Gastrocnemius medialis (tissue), 4 donors: ENCODE measurements around the gene PRPSAP2. TPM values are rescaled to one million over a fixed set of nuclear protein-coding genes. Genes with fewer than 3 reads are reported as not detected.
"Not testable (repeated sequence)": the region's sequence is repeated elsewhere in the genome, so short reads cannot be mapped to it uniquely, and the experiment has no call there.

ENCODE experiments used
- ATAC-seq, 2 donors: fragments of 150-250 bp; one replicate each; pipeline ENCODE4 v1.9.1; 2016
- DNase-seq, 2 donors: peaks; one replicate each; pipeline ENCODE4 v3.0.0-alpha.2; 2019
- H3K27ac ChIP-seq, 4 donors: fragments of 200-600 bp; sonication (generic); 1 replicate in 1 of 4; 2 replicates in 3 of 4; pipeline ENCODE4 v1.5.1; 2016 to 2018; ENCODE audit warnings: mild to moderate bottlenecking in 2 of 4, moderate library complexity in 1 of 4
- H3K27me3 ChIP-seq, 3 donors: fragments of 200-600 bp; sonication (generic) in 2 of 3; 1 replicate in 1 of 3; 2 replicates in 2 of 3; pipeline versions ENCODE4 v1.5.1 to v1.6.0; 2016 to 2019; ENCODE audit warnings: mild to moderate bottlenecking in 1 of 3, moderate library complexity in 1 of 3
- H3K36me3 ChIP-seq, 2 donors: fragments of 200-600 bp; sonication (generic) in 1 of 2; one replicate each; pipeline ENCODE4 v1.5.1; 2017 to 2018
- H3K4me1 ChIP-seq, 2 donors: fragments of 200-600 bp; sonication (generic) in 1 of 2; one replicate each; pipeline ENCODE4 v1.5.1; 2016 to 2017; ENCODE audit warnings: mild to moderate bottlenecking in 2 of 2
- H3K4me3 ChIP-seq, 4 donors: fragments of 200-600 bp; sonication (generic) in 3 of 4; 1 replicate in 1 of 4; 2 replicates in 3 of 4; pipeline ENCODE4 v1.5.1; 2016 to 2019; ENCODE audit warnings: mild to moderate bottlenecking in 2 of 4
- H3K9me3 ChIP-seq, 3 donors: fragments of 200-600 bp; sonication (generic) in 2 of 3; 1 replicate in 1 of 3; 2 replicates in 2 of 3; pipeline ENCODE4 v1.5.1; 2016 to 2019
- CTCF ChIP-seq, 5 experiments: fragments of 450-650 bp in 3 of 5; fragments of 200-600 bp in 2 of 5; sonication (generic) in 2 of 5; IDR thresholded peaks in 4 of 5; conservative IDR thresholded peaks in 1 of 5; 1 replicate in 4 of 5; 2 replicates in 1 of 5; pipeline ENCODE4 v1.5.1; 2016 to 2019; ENCODE audit warnings: antibody characterized with exemption in 5 of 5, mild to moderate bottlenecking in 3 of 5, moderate library complexity in 3 of 5
- POLR2A ChIP-seq, 2 donors: fragments of 450-650 bp; IDR thresholded peaks; one replicate each; pipeline ENCODE4 v1.6.1; 2017; ENCODE audit warnings: antibody characterized with exemption in 2 of 2, mild to moderate bottlenecking in 2 of 2, moderate library complexity in 2 of 2
- in situ Hi-C, 4 donors: fragments of 200-750 bp; cut with MboI; loops; one replicate each; pipeline versions ENCODE4 v1.15.0 to v1.8.0; 2017; ENCODE audit warnings: low sequenced_read_pairs in 4 of 4
- intact Hi-C: fragments of 100-400 bp; cut with DNase I; formaldehyde crosslinking; loops from one replicate; pipeline ENCODE4 v1.15.1; 2023; ENCODE audit warnings: low total_unique reads
- total RNA-seq, 4 donors: library from RNA; depleted of rRNA; stranded (reverse); fragments of >200 nt; gene quantifications; one replicate each; pipeline versions ENCODE4 v1.1.0 to v1.2.3, GENCODE V29; 2016

The PRPSAP2 gene
- total RNA-seq, 4 donors from 2014 or later, result 7.9 to 15.8 (median 10.3) TPM

GRCh38 chr17:18921912-18922451 is 64.1 kb downstream of the PRPSAP2 start:
- H3K27ac ChIP-seq, result no peak overlapping the region
- intact Hi-C loops, result no loop called here

GRCh38 chr17:18922596-18922995 is 64.7 kb downstream of the PRPSAP2 start:
- H3K4me3 ChIP-seq, H3K27ac ChIP-seq, in situ Hi-C loops, H3K9me3 ChIP-seq, H3K4me1 ChIP-seq, DNase-seq, ATAC-seq, H3K27me3 ChIP-seq, intact Hi-C loops: not testable (repeated sequence)
- peaks cover 0 to 11% of the 10 kb centered on the region in 2 donors for H3K36me3 ChIP-seq

More at GRCh38 chr17:18921912-18922451, 64.1 kb downstream of the PRPSAP2 start:
- Histone ChIP-seq H3K9me3 (no peaks in the 10 kb centered on the region), H3K4me3 (no peak overlapping the region), H3K4me1 (peaks cover 7 to 9% of the 10 kb centered on the region in 2 donors), H3K36me3 (peaks cover 0 to 12% of the 10 kb centered on the region in 2 donors), H3K27me3 (no peaks in the 10 kb centered on the region)
- in situ Hi-C loops, result no loop called here
- TF ChIP-seq POLR2A (IDR thresholded peaks at IDR 0.05) (no peak), CTCF (IDR thresholded peaks at IDR 0.05 in 4 of 5, conservative IDR thresholded peaks at IDR 0.05 in 1 of 5) (no peak)
- ATAC-seq (no peak), DNase-seq (no peak)

GRCh38 chr17:18925187-18925586 is 67.3 kb downstream of the PRPSAP2 start:
- in situ Hi-C loops (no loop called here), intact Hi-C loops (no loop called here)
- Histone ChIP-seq H3K36me3 (peaks cover 0 to 17% of the 10 kb centered on the region in 2 donors), H3K4me3 (no peak overlapping the region), H3K27me3 (no peaks in the 10 kb centered on the region), H3K9me3 (no peaks in the 10 kb centered on the region), H3K4me1 (peaks cover 7 to 9% of the 10 kb centered on the region in 2 donors), H3K27ac (no peak overlapping the region)
- TF ChIP-seq POLR2A (IDR thresholded peaks at IDR 0.05) (no peak), CTCF (IDR thresholded peaks at IDR 0.05 in 4 of 5, conservative IDR thresholded peaks at IDR 0.05 in 1 of 5) (no peak)
- no peak for DNase-seq
- no peak for ATAC-seq

- Histone ChIP-seq H3K27ac (no peak overlapping the region), H3K4me3 (no peak overlapping the region), H3K4me1 (no peaks in the 10 kb centered on the region), H3K27me3 (no peaks in the 10 kb centered on the region), H3K9me3 (no peaks in the 10 kb centered on the region), H3K36me3 (peaks cover 0 to 28% of the 10 kb centered on the region in 2 donors)
- in situ Hi-C loops, result no loop called here
- intact Hi-C loops, result no loop called here
- DNase-seq (no peak), ATAC-seq (no peak)
- TF ChIP-seq CTCF (IDR thresholded peaks at IDR 0.05 in 4 of 5, conservative IDR thresholded peaks at IDR 0.05 in 1 of 5) (no peak), POLR2A (IDR thresholded peaks at IDR 0.05) (no peak)
Measured at GRCh38 chr17:18928628-18929125, 70.7 kb downstream of the PRPSAP2 start.

GRCh38 chr17:18932360-18933055 is 74.6 kb downstream of the PRPSAP2 start:
- intact Hi-C loops, result no loop called here
- peaks cover 0 to 4% (median 0%) of the 10 kb centered on the region in 3 donors for H3K27me3 ChIP-seq
- DNase-seq (no peak), ATAC-seq (no peak)
- H3K4me3 ChIP-seq, result no peak overlapping the region
- H3K27ac ChIP-seq, result no peak overlapping the region
- TF ChIP-seq POLR2A (IDR thresholded peaks at IDR 0.05) (no peak), CTCF (IDR thresholded peaks at IDR 0.05 in 4 of 5, conservative IDR thresholded peaks at IDR 0.05 in 1 of 5) (no peak)
- H3K9me3 ChIP-seq, result no peaks in the 10 kb centered on the region
- in situ Hi-C loops, result no loop called here
- no peaks in the 10 kb centered on the region for H3K4me1 ChIP-seq
- H3K36me3 ChIP-seq, result peaks cover 0 to 28% of the 10 kb centered on the region in 2 donors
